HepG2 (cell line): ENCODE data around the gene C3orf22. TPM values are rescaled to one million over a fixed set of nuclear protein-coding genes. Genes with fewer than 3 reads are reported as not detected.

Experiments used
- ATAC-seq: fragments of 200-7000 bp; cut with Tn5 transposase; 3 replicates; pipeline ENCODE4 v1.9.1; 2020; ENCODE audit warnings: mild to moderate bottlenecking, moderate library complexity
- BruUV-seq: library from RNA; stranded (reverse); fragments of 400-500 nt; replicated peaks from 2 replicates; lab custom pipeline; 2021; lab: Mats Ljungman, UMichigan
- CTCF ChIA-PET: fragments of 300-600 bp; formaldehyde crosslinking; extraction: SDS; loops from one replicate; lab custom pipeline; 2021; ENCODE audit warnings: low total read pairs, inconsistent platforms, low intra/inter-chr PET ratio; lab: Yijun Ruan, JAX
- POLR2A ChIA-PET: fragments of 350-600 bp; sonication (Branson Sonifier 250); formaldehyde crosslinking; loops from one replicate; lab custom pipeline; 2020; ENCODE audit warnings: antibody characterized with exemption, inconsistent platforms; lab: Yijun Ruan, JAX
- DNase-seq: peaks from one replicate; pipeline ENCODE4 v3.0.0-alpha.2; 2015; ENCODE audit warnings: low spot score
- FAIRE-seq: peaks from 3 replicates; lab custom pipeline; 2011; peaks lifted over from hg19 to GRCh38; lab: Jason Lieb, UNC
- H2AFZ ChIP-seq: one replicate; pipeline ENCODE4 v1.6.1; 2011; ENCODE audit warnings: low read length, inconsistent platforms
- H3K27ac ChIP-seq: fragments of 300-600 bp; 3 replicates; pipeline ENCODE4 v1.8.0; 2011; ENCODE audit warnings: mixed run types, mild to moderate bottlenecking, mixed read lengths, low read length, inconsistent platforms; ENCODE audit not compliant: insufficient read depth; ENCODE audit errors: extremely low read length
- H3K27me3 ChIP-seq, 2 experiments: fragments of 200-600 bp in 1 of 2; 2 replicates in 1 of 2; 3 replicates in 1 of 2; pipeline versions ENCODE4 v1.6.0 to v1.8.0; 2011; ENCODE audit warnings: low read length in 2 of 2, mild to moderate bottlenecking in 2 of 2, moderate library complexity in 2 of 2, inconsistent platforms in 1 of 2; ENCODE audit not compliant: insufficient read depth in 2 of 2, control insufficient read depth in 1 of 2
- H3K36me3 ChIP-seq, 2 experiments: fragments of 200-600 bp in 1 of 2; replicated peaks in 1 of 2; 2 replicates in 1 of 2; 3 replicates in 1 of 2; pipeline versions ENCODE4 v1.5.1 to v1.8.0; 2011; ENCODE audit warnings: low read length in 2 of 2, inconsistent platforms in 1 of 2; ENCODE audit not compliant: insufficient read depth in 2 of 2, control insufficient read depth in 1 of 2
- H3K4me1 ChIP-seq: 2 replicates; pipeline ENCODE4 v1.5.1; 2012; ENCODE audit warnings: low read length, inconsistent platforms; ENCODE audit not compliant: insufficient read depth
- H3K4me2 ChIP-seq: 2 replicates; pipeline ENCODE4 v1.6.0; 2011; ENCODE audit warnings: low read depth, low read length, inconsistent platforms
- H3K4me3 ChIP-seq, 3 experiments: fragments of 200-600 bp in 1 of 3; sonication (generic), shearing (Covaris generic) in 1 of 3; replicated peaks in 1 of 3; 2 replicates each; pipeline ENCODE4 v1.5.1; 2011 to 2016; ENCODE audit warnings: low read length in 3 of 3, inconsistent platforms in 2 of 3, low read depth in 2 of 3, mild to moderate bottlenecking in 2 of 3, control low read depth in 1 of 3, mixed read lengths in 1 of 3; ENCODE audit not compliant: insufficient read depth in 1 of 3
- H3K79me2 ChIP-seq: one replicate; pipeline ENCODE4 v1.6.1; 2011; ENCODE audit warnings: low read length, inconsistent platforms; ENCODE audit not compliant: insufficient read depth
- H3K9ac ChIP-seq: 2 replicates; pipeline ENCODE4 v1.6.0; 2011; ENCODE audit warnings: mild to moderate bottlenecking, low read depth, low read length, inconsistent platforms; ENCODE audit not compliant: insufficient read depth
- H3K9me3 ChIP-seq: 2 replicates; pipeline ENCODE4 v1.5.1; 2012; ENCODE audit warnings: mild to moderate bottlenecking, low read length
- H4K20me1 ChIP-seq: 2 replicates; pipeline ENCODE4 v1.6.0; 2011; ENCODE audit warnings: inconsistent platforms, mild to moderate bottlenecking, low read length, moderate library complexity; ENCODE audit not compliant: insufficient read depth
- MIER2 ChIP-seq: IDR thresholded peaks from 2 replicates; pipeline ENCODE4 v1.6.1; 2016; ENCODE audit warnings: missing biosample characterization, missing genetic modification reagents
- PAX8 ChIP-seq: sonication (generic); formaldehyde crosslinking; IDR thresholded peaks from 2 replicates; pipeline ENCODE4 v1.8.0; 2022; ENCODE audit warnings: mild to moderate bottlenecking, missing genetic modification reagents, borderline replicate concordance
- TCF7 ChIP-seq: sonication (generic); IDR thresholded peaks from 2 replicates; pipeline ENCODE4 v1.6.1; 2016; ENCODE audit warnings: antibody characterized with exemption, low read depth
- ZNF563 ChIP-seq: sonication (generic); formaldehyde crosslinking; IDR thresholded peaks from 2 replicates; pipeline ENCODE4 v1.8.0; 2022; ENCODE audit warnings: mild to moderate bottlenecking, moderate library complexity, missing genetic modification reagents
- ZNF570 ChIP-seq: sonication (generic); formaldehyde crosslinking; IDR thresholded peaks from 2 replicates; pipeline ENCODE4 v1.4.0; 2020; ENCODE audit warnings: mild to moderate bottlenecking, missing genetic modification reagents, borderline replicate concordance
- ZNF784 ChIP-seq: sonication (generic); formaldehyde crosslinking; IDR thresholded peaks from 2 replicates; pipeline ENCODE4 v1.5.1; 2020; ENCODE audit warnings: missing genetic modification reagents, mild to moderate bottlenecking, borderline replicate concordance
- ZNF839 ChIP-seq: sonication (generic); formaldehyde crosslinking; IDR thresholded peaks from 2 replicates; pipeline ENCODE4 v1.4.0; 2020; ENCODE audit warnings: missing genetic modification reagents, mild to moderate bottlenecking, borderline replicate concordance
- ZSCAN12 ChIP-seq: sonication (generic); formaldehyde crosslinking; IDR thresholded peaks from 2 replicates; pipeline ENCODE4 v1.9.0; 2021; ENCODE audit warnings: mild to moderate bottlenecking, missing genetic modification reagents
- WGBS: methylation state at CpG from one replicate; pipeline ENCODE4 v1.1.6; 2017; ENCODE audit warnings: low lambda C conversion rate; 5-methylcytosine and 5-hydroxymethylcytosine counted together
- in situ Hi-C: cut with HindIII; loops from 2 replicates; pipeline ENCODE4 v1.10.0; 2017; ENCODE audit warnings: low pct_unique_long_range_greater_than_20kb; ENCODE audit not compliant: extremely low pct_ligation_motif_present
- intact Hi-C: fragments of 100-400 bp; cut with micrococcal nuclease; formaldehyde crosslinking; loops from one replicate; pipeline ENCODE4 v1.10.0; 2022; ENCODE audit not compliant: unreplicated experiment
- polyA plus RNA-seq, 8 experiments: library from polyadenylated mRNA; depleted of rRNA in 3 of 8; stranded (reverse) in 7 of 8; unstranded in 1 of 8; fragments of >200 nt; fragmentation: Illumina TruSeq in 4 of 8; extraction: Trizol in 4 of 8; gene quantifications; 2 replicates each; pipeline versions ENCODE4 v1.2.1 to v1.2.3, GENCODE V29; 2011 to 2016; ENCODE audit warnings: low read depth in 4 of 8, missing spikeins in 1 of 8, mixed read lengths in 1 of 8; ENCODE audit not compliant: insufficient read depth in 1 of 8
- total RNA-seq, 5 experiments: library from RNA; depleted of rRNA; stranded (reverse); fragments of >200 nt; fragmentation: Illumina TruSeq; extraction: Trizol; gene quantifications; 2 replicates each; pipeline ENCODE4 v1.2.3, GENCODE V29; 2016; ENCODE audit warnings: low read depth in 1 of 5
- TF ChIP-seq, protein P1 (sequence below): sonication (generic); formaldehyde crosslinking; IDR thresholded peaks from 2 replicates; pipeline ENCODE4 v1.9.0; 2021; ENCODE audit warnings: missing genetic modification reagents, borderline replicate concordance

C3orf22 gene
- total and polyA plus RNA-seq, 2 of the 13 experiments (the other 11 are each of a cell fraction or from before 2014, with no cell fraction given), result not detected

- FAIRE-seq (no peak), ATAC-seq (no peak)
- CTCF ChIA-PET, result no interaction called here
- Histone ChIP-seq H3K4me3 (no peak overlapping the region), H3K27me3 (peaks cover 3% of the 10 kb centered on the region in 2 experiments; a peak in 2 of 5 replicates), H3K79me2 (no peaks in the 10 kb centered on the region), H3K9ac (no peak overlapping the region), H2AFZ (no peak overlapping the region), H3K4me2 (peak overlapping the region; percentile 20; the same call in 1 of the 2 replicates), H3K27ac (no peak overlapping the region)
- in situ Hi-C loops, result no loop called here
- BruUV-seq, result no TSS peak
- TF ChIP-seq ZNF784 (no peak), ZSCAN12 (CRISPR knock-in tag) (no peak), ZNF570 (no peak), MIER2 (CRISPR knock-in tag) (no peak), ZNF839 (CRISPR knock-in tag) (no peak), ZNF563 (CRISPR knock-in tag) (no peak), PAX8 (CRISPR knock-in tag) (no peak), TCF7 (no peak)
- TF ChIP-seq, protein P1, sequence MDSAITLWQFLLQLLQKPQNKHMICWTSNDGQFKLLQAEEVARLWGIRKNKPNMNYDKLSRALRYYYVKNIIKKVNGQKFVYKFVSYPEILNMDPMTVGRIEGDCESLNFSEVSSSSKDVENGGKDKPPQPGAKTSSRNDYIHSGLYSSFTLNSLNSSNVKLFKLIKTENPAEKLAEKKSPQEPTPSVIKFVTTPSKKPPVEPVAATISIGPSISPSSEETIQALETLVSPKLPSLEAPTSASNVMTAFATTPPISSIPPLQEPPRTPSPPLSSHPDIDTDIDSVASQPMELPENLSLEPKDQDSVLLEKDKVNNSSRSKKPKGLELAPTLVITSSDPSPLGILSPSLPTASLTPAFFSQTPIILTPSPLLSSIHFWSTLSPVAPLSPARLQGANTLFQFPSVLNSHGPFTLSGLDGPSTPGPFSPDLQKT, result no peak
- TF ChIP-seq, all 625 proteins: peak for 0
- Histone ChIP-seq H4K20me1 (no peaks in the 10 kb centered on the region), H3K36me3 (no peaks in the 10 kb centered on the region), H3K4me1 (peaks cover 13% of the 10 kb centered on the region), H3K9me3 (no peaks in the 10 kb centered on the region)
- POLR2A ChIA-PET, result interaction anchor here (1.4 kb wide), 1 partner anchor 50 kb away, joined by 3 read pairs; no protein-coding TSS in a partner anchor
- WGBS, result 16% methylated on average over 7 of the region's 15 CpGs
- intact Hi-C loops, result no loop called here
- no peak for DNase-seq
Observed at GRCh38 chr3:126573492-126574117, 14.9 kb upstream of the C3orf22 start.
